Neural cell (in vitro differentiated cells): ENCODE measurements around the gene SLC4A3. TPM values are rescaled to one million over a fixed set of nuclear protein-coding genes. Genes with fewer than 3 reads are reported as not detected.

Experiments
- H2AFZ ChIP-seq: fragments of 200-600, 300-800 bp; sonication (generic), shearing (Covaris generic); 2 replicates; pipeline ENCODE4 v1.6.0; 2014; ENCODE audit warnings: low read depth, mild to moderate bottlenecking, antibody characterized with exemption, low read length, moderate library complexity
- H3F3A ChIP-seq: fragments of 200-600 bp; shearing (Covaris generic); 2 replicates; pipeline ENCODE4 v1.6.1; 2016; ENCODE audit warnings: mild to moderate bottlenecking, moderate library complexity, mixed read lengths, antibody characterized with exemption, low read length; ENCODE audit not compliant: insufficient read depth, poor library complexity, severe bottlenecking
- H3K27ac ChIP-seq: fragments of 200-600, 300-800 bp; sonication (generic), shearing (Covaris generic); 2 replicates; pipeline ENCODE4 v1.5.1; 2014; ENCODE audit warnings: mild to moderate bottlenecking, low read length, moderate library complexity
- H3K27me3 ChIP-seq: fragments of 300-800, 200-600 bp; sonication (generic), shearing (Covaris generic); 2 replicates; pipeline ENCODE4 v1.6.0; 2014; ENCODE audit warnings: mild to moderate bottlenecking, low read depth, low read length, moderate library complexity; ENCODE audit not compliant: insufficient read depth
- H3K36me3 ChIP-seq: fragments of 300-800, 200-600 bp; sonication (generic), shearing (Covaris generic); 2 replicates; pipeline ENCODE4 v1.5.1; 2014; ENCODE audit warnings: mild to moderate bottlenecking, antibody characterized with exemption, low read length, moderate library complexity; ENCODE audit not compliant: insufficient read depth
- H3K4me2 ChIP-seq: fragments of 300-800, 200-600 bp; sonication (generic), shearing (Covaris generic); 2 replicates; pipeline ENCODE4 v1.6.0; 2014; ENCODE audit warnings: mild to moderate bottlenecking, low read length
- H3K4me3 ChIP-seq: fragments of 300-800, 200-600 bp; sonication (generic), shearing (Covaris generic); 2 replicates; pipeline ENCODE4 v1.5.1; 2014; ENCODE audit warnings: mild to moderate bottlenecking, low read length, moderate library complexity
- H3K79me2 ChIP-seq: fragments of 200-600 bp; shearing (Covaris generic); replicated peaks from 2 replicates; pipeline ENCODE4 v1.6.0; 2014; ENCODE audit warnings: mild to moderate bottlenecking, low read length, moderate library complexity; ENCODE audit not compliant: insufficient read depth
- H3K9ac ChIP-seq: fragments of 300-800, 200-600 bp; sonication (generic), shearing (Covaris generic); 2 replicates; pipeline ENCODE4 v1.6.1; 2016; ENCODE audit warnings: mild to moderate bottlenecking, low read length, mixed read lengths
- H3K9me2 ChIP-seq: fragments of 200-600 bp; shearing (Covaris generic); 2 replicates; pipeline ENCODE4 v1.6.1; 2016; ENCODE audit warnings: mild to moderate bottlenecking, low read length, mixed read lengths; ENCODE audit not compliant: insufficient read depth
- H3K9me3 ChIP-seq: fragments of 200-600, 300-800 bp; sonication (generic), shearing (Covaris generic); 2 replicates; pipeline ENCODE4 v1.6.1; 2016; ENCODE audit warnings: mild to moderate bottlenecking, mixed run types, low read length, moderate library complexity, mixed read lengths
- H4K20me1 ChIP-seq: fragments of 200-600 bp; shearing (Covaris generic); 2 replicates; pipeline ENCODE4 v1.6.1; 2016; ENCODE audit warnings: mild to moderate bottlenecking, mixed run types; ENCODE audit not compliant: insufficient read depth
- EP300 ChIP-seq: fragments of 450-650 bp; conservative IDR thresholded peaks from 2 replicates; pipeline ENCODE4 v1.6.1; 2014; ENCODE audit warnings: antibody characterized with exemption, mild to moderate bottlenecking, moderate library complexity; ENCODE audit not compliant: poor library complexity, severe bottlenecking
- EZH2 ChIP-seq: fragments of 200-600, 300-800 bp; shearing (Covaris generic), sonication (generic); IDR thresholded peaks from 2 replicates; pipeline ENCODE4 v1.6.1; 2014; ENCODE audit warnings: antibody characterized with exemption, low read length, borderline replicate concordance, mild to moderate bottlenecking; ENCODE audit not compliant: insufficient read depth, poor library complexity, severe bottlenecking
- MXI1 ChIP-seq: fragments of 450-650 bp; conservative IDR thresholded peaks from 2 replicates; pipeline ENCODE4 v1.6.1; 2014; ENCODE audit warnings: antibody characterized with exemption, mild to moderate bottlenecking; ENCODE audit not compliant: poor library complexity, severe bottlenecking
- POLR2AphosphoS5 ChIP-seq: IDR thresholded peaks from 2 replicates; pipeline ENCODE4 v1.6.1; 2012
- RAD21 ChIP-seq: fragments of 450-650 bp; conservative IDR thresholded peaks from 2 replicates; pipeline ENCODE4 v1.6.1; 2014; ENCODE audit warnings: antibody characterized with exemption, mild to moderate bottlenecking, moderate library complexity
- SMC3 ChIP-seq: fragments of 450-650 bp; conservative IDR thresholded peaks from 2 replicates; pipeline ENCODE4 v1.6.1; 2014; ENCODE audit warnings: antibody characterized with exemption, mild to moderate bottlenecking, moderate library complexity; ENCODE audit not compliant: poor library complexity
- TAF1 ChIP-seq: IDR thresholded peaks from 2 replicates; pipeline ENCODE4 v1.6.1; 2012; ENCODE audit warnings: low read depth
- polyA plus RNA-seq: library from polyadenylated mRNA; depleted of rRNA; stranded (reverse); fragments of >200 nt; gene quantifications from 2 replicates; pipeline ENCODE4 v1.2.3, GENCODE V29; 2014
- TF ChIP-seq, protein P1 (sequence below): IDR thresholded peaks from 2 replicates; pipeline ENCODE4 v1.6.1; 2012; ENCODE audit warnings: borderline replicate concordance
- TF ChIP-seq, protein P2 (sequence below): fragments of 450-650 bp; IDR thresholded peaks from 2 replicates; pipeline ENCODE4 v1.5.1; 2014; ENCODE audit warnings: antibody characterized with exemption, mild to moderate bottlenecking, moderate library complexity; ENCODE audit not compliant: poor library complexity, severe bottlenecking

SLC4A3 gene
- polyA plus RNA-seq, 1 donor from 2014 or later: 18.7 TPM

DNA sequence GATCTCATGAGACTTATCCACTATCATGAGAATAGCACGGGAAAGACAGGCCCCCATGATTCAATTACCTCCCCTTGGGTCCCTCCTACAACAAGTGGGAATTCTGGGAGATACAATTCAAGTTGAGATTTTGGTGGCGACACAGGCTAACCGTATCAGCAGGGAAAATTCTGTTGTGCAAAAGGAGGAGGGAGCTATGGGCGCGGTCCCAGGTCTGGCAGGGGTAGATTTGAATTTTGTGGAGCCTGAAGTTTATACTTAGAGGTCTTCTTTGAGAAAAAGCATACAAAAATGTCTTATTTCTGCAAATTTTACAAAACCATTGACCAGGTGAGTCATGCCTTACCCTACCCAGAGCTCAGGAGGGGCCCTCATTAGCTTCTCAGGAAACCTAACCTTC is 36.6 kb downstream of the SLC4A3 start:
- Histone ChIP-seq H3K9me2 (no peaks in the 10 kb centered on the region), H3K36me3 (no peaks in the 10 kb centered on the region), H3K27me3 (no peaks in the 10 kb centered on the region), H3K9me3 (no peaks in the 10 kb centered on the region), H3K9ac (no peak overlapping the region), H3K4me2 (no peak overlapping the region), H3F3A (no peaks in the 10 kb centered on the region), H3K27ac (no peak overlapping the region), H4K20me1 (no peaks in the 10 kb centered on the region), H3K79me2 (no peaks in the 10 kb centered on the region), H2AFZ (no peak overlapping the region), H3K4me3 (no peak overlapping the region)
- no peak for TF ChIP-seq POLR2AphosphoS5
- no peak for TF ChIP-seq EP300
- TF ChIP-seq SMC3: no peak
- TF ChIP-seq MXI1: no peak
- TF ChIP-seq, protein P1, sequence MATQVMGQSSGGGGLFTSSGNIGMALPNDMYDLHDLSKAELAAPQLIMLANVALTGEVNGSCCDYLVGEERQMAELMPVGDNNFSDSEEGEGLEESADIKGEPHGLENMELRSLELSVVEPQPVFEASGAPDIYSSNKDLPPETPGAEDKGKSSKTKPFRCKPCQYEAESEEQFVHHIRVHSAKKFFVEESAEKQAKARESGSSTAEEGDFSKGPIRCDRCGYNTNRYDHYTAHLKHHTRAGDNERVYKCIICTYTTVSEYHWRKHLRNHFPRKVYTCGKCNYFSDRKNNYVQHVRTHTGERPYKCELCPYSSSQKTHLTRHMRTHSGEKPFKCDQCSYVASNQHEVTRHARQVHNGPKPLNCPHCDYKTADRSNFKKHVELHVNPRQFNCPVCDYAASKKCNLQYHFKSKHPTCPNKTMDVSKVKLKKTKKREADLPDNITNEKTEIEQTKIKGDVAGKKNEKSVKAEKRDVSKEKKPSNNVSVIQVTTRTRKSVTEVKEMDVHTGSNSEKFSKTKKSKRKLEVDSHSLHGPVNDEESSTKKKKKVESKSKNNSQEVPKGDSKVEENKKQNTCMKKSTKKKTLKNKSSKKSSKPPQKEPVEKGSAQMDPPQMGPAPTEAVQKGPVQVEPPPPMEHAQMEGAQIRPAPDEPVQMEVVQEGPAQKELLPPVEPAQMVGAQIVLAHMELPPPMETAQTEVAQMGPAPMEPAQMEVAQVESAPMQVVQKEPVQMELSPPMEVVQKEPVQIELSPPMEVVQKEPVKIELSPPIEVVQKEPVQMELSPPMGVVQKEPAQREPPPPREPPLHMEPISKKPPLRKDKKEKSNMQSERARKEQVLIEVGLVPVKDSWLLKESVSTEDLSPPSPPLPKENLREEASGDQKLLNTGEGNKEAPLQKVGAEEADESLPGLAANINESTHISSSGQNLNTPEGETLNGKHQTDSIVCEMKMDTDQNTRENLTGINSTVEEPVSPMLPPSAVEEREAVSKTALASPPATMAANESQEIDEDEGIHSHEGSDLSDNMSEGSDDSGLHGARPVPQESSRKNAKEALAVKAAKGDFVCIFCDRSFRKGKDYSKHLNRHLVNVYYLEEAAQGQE: no peak
- no peak for TF ChIP-seq TAF1
- no peak for TF ChIP-seq EZH2
- TF ChIP-seq, protein P2, sequence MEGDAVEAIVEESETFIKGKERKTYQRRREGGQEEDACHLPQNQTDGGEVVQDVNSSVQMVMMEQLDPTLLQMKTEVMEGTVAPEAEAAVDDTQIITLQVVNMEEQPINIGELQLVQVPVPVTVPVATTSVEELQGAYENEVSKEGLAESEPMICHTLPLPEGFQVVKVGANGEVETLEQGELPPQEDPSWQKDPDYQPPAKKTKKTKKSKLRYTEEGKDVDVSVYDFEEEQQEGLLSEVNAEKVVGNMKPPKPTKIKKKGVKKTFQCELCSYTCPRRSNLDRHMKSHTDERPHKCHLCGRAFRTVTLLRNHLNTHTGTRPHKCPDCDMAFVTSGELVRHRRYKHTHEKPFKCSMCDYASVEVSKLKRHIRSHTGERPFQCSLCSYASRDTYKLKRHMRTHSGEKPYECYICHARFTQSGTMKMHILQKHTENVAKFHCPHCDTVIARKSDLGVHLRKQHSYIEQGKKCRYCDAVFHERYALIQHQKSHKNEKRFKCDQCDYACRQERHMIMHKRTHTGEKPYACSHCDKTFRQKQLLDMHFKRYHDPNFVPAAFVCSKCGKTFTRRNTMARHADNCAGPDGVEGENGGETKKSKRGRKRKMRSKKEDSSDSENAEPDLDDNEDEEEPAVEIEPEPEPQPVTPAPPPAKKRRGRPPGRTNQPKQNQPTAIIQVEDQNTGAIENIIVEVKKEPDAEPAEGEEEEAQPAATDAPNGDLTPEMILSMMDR: no peak
- no peak for TF ChIP-seq RAD21

DNA sequence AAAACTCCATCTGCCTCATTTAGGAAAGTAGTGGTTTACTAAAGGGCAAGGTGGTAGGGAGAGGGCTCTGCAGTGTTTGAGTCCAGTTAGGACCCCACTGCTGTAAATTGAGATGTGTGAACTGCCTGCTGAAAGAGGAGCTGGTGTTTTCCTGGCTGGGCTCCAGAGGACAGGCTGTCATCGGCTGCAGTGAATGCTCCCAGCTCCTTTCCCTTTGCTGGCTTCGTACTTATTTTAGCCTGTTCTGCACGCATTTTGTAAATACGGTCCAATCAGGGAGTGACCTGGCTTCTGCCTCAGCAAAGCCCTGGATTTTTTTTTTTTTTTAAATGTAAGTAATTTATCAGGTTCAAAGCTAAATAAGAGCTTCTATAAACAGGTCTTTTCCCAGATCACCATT is 37.5 kb downstream of the SLC4A3 start:
- Histone ChIP-seq H3K36me3 (no peaks in the 10 kb centered on the region), H3K4me3 (no peak overlapping the region), H3K9me2 (no peaks in the 10 kb centered on the region), H2AFZ (no peak overlapping the region), H3F3A (no peaks in the 10 kb centered on the region), H3K4me2 (no peak overlapping the region), H3K79me2 (no peaks in the 10 kb centered on the region), H3K27ac (peak overlapping the region; percentile 71), H3K9me3 (no peaks in the 10 kb centered on the region), H4K20me1 (no peaks in the 10 kb centered on the region), H3K9ac (no peak overlapping the region), H3K27me3 (no peaks in the 10 kb centered on the region)
- no peak for TF ChIP-seq TAF1
- TF ChIP-seq, protein P1: no peak
- TF ChIP-seq RAD21: no peak
- no peak for TF ChIP-seq SMC3
